ENCODE results near the gene IRF3.

DNA sequence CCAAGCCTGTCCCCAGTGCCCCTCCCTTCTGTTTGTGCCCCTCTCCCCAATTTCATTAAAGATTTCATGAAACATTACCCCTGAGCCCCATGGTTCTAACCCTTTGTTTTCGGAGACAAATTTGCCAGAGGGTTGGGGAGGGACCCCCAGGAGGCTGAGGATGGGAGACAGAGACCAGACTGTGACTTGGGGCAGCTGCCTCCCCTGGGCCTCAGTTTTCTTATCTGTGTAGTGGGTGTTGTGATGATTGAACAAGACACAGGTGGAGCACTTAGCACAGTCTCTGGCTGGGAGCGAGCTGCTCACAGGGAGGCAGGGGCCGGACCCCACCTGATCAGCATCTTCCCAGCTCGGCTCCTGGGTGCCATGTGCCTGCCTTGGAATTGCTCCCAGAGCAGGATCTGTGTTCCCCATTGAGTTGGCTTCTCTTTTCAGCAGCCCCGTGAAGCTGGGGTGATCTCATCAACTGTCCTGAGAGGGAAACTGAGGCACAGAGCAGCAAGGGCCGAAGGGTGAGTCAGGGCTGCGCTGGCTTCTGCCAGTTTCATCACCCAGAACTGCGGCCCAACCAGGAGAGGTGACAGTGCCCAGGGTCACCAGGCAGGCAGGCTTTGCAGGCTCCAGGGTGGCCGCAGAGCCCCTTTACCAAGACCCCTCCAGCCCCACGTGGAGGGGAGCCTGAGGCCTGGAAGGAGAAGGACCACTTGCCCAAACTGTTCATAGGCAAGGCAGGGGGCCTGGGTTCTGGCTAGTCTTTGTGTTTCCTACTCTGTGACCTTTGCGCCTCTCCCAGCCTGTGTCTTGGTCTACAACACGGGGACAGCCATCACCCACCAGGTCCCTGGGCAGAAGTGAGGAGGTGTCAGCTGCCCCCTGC, 6.9 kb downstream of the IRF3 start:
- TF ChIP-seq, protein P1, sequence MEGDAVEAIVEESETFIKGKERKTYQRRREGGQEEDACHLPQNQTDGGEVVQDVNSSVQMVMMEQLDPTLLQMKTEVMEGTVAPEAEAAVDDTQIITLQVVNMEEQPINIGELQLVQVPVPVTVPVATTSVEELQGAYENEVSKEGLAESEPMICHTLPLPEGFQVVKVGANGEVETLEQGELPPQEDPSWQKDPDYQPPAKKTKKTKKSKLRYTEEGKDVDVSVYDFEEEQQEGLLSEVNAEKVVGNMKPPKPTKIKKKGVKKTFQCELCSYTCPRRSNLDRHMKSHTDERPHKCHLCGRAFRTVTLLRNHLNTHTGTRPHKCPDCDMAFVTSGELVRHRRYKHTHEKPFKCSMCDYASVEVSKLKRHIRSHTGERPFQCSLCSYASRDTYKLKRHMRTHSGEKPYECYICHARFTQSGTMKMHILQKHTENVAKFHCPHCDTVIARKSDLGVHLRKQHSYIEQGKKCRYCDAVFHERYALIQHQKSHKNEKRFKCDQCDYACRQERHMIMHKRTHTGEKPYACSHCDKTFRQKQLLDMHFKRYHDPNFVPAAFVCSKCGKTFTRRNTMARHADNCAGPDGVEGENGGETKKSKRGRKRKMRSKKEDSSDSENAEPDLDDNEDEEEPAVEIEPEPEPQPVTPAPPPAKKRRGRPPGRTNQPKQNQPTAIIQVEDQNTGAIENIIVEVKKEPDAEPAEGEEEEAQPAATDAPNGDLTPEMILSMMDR (conservative IDR thresholded peaks at IDR 0.05 in 1 of 2, IDR thresholded peaks at IDR 0.05 in 1 of 2; ENCODE audit: low read depth in 1 of 2, low read length in 2 of 2), result no peak
- TF ChIP-seq EZH2 (IDR thresholded peaks at IDR 0.05; ENCODE audit: low read length, missing control alignments), result no peak
